Measurements from ENCODE around the gene UVRAG.
A peak's percentile ranks its signal among the peaks of the same experiment; 100 is the strongest.

The UVRAG gene

GRCh38 chr11:75856912-75857311 lies 41.9 kb downstream of the UVRAG start:
- no peak overlapping the region for H3K4me3 ChIP-seq (replicated peaks in 1 of 2; ENCODE audit: low read depth in 2 of 2, low read length in 2 of 2)
- no peak for DNase-seq (ENCODE audit: low read depth in 2 of 2)
- TF ChIP-seq, protein P1, sequence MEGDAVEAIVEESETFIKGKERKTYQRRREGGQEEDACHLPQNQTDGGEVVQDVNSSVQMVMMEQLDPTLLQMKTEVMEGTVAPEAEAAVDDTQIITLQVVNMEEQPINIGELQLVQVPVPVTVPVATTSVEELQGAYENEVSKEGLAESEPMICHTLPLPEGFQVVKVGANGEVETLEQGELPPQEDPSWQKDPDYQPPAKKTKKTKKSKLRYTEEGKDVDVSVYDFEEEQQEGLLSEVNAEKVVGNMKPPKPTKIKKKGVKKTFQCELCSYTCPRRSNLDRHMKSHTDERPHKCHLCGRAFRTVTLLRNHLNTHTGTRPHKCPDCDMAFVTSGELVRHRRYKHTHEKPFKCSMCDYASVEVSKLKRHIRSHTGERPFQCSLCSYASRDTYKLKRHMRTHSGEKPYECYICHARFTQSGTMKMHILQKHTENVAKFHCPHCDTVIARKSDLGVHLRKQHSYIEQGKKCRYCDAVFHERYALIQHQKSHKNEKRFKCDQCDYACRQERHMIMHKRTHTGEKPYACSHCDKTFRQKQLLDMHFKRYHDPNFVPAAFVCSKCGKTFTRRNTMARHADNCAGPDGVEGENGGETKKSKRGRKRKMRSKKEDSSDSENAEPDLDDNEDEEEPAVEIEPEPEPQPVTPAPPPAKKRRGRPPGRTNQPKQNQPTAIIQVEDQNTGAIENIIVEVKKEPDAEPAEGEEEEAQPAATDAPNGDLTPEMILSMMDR (IDR thresholded peaks at IDR 0.05; ENCODE audit: low read depth, low read length), result no peak

DNA sequence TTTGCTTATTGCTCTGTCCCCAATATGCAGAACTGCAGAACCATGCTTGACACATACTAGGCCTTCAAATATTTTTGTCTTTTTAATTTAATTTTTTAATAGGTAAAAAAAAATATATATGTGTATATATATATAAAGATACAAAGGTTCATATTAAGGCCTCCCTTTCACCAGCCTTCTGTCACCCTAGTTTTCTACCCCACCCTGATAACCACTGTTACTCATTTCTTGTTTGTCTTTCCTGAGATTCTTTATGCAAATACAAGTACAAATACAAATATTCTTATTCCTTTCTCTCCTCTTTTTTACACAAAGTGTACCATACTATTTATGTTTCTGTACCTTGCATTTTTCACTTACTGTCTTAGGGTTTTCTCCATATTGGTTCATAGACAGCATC lies 43.0 kb downstream of the UVRAG start:
- no peak overlapping the region for H3K4me3 ChIP-seq (replicated peaks in 1 of 2; ENCODE audit: low read depth in 2 of 2, low read length in 2 of 2)
- TF ChIP-seq, protein P1 (IDR thresholded peaks at IDR 0.05; ENCODE audit: low read depth, low read length), result no peak
- DNase-seq (ENCODE audit: low read depth in 2 of 2), result no peak

- no peak overlapping the region for H3K4me3 ChIP-seq (replicated peaks in 1 of 2; ENCODE audit: low read depth in 2 of 2, low read length in 2 of 2)
- TF ChIP-seq, protein P1 (IDR thresholded peaks at IDR 0.05; ENCODE audit: low read depth, low read length), result no peak
- peak; percentile 71 to 79 for DNase-seq (ENCODE audit: low read depth in 2 of 2)
Measured at GRCh38 chr11:75858613-75859012, 43.6 kb downstream of the UVRAG start.

- TF ChIP-seq, protein P1 (IDR thresholded peaks at IDR 0.05; ENCODE audit: low read depth, low read length), result no peak
- DNase-seq (ENCODE audit: low read depth in 2 of 2), result no peak
- H3K4me3 ChIP-seq (replicated peaks in 1 of 2; ENCODE audit: low read depth in 2 of 2, low read length in 2 of 2), result no peak overlapping the region
Measured at GRCh38 chr11:75859614-75860013, 44.6 kb downstream of the UVRAG start.

- H3K4me3 ChIP-seq (replicated peaks in 1 of 2; ENCODE audit: low read depth in 2 of 2, low read length in 2 of 2), result no peak overlapping the region
- DNase-seq (ENCODE audit: low read depth in 2 of 2), result no peak
- TF ChIP-seq, protein P1 (IDR thresholded peaks at IDR 0.05; ENCODE audit: low read depth, low read length), result no peak
Measured at GRCh38 chr11:75862437-75862836, 47.4 kb downstream of the UVRAG start.

- DNase-seq (ENCODE audit: low read depth in 2 of 2), result peak; percentile 68 to 74
- TF ChIP-seq, protein P1 (IDR thresholded peaks at IDR 0.05; ENCODE audit: low read depth, low read length), result peak; percentile 48
- H3K4me3 ChIP-seq (replicated peaks in 1 of 2; ENCODE audit: low read depth in 2 of 2, low read length in 2 of 2), result no peak overlapping the region
Measured at GRCh38 chr11:75867778-75868374, 52.9 kb downstream of the UVRAG start.

DNA sequence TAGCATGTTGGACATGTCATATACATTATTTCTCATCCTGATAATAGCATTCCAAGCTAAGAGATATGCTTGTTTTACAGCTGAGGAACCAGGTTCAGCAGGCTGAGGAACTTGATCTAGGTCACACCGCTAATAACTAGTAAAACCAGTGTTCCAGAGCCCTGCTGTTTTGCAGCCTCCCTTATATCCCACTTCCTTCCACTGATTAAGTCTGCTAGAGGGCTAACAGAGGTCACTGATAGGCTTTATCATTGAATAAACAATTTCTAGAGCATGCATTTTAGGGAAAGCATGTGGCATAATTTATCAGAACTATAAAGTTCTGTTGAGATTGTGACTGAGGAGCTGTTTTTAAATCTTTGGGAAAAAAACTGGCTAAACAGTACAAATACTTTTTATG lies 54.0 kb downstream of the UVRAG start:
- no peak overlapping the region for H3K4me3 ChIP-seq (replicated peaks in 1 of 2; ENCODE audit: low read depth in 2 of 2, low read length in 2 of 2)
- DNase-seq (ENCODE audit: low read depth in 2 of 2), result no peak
- TF ChIP-seq, protein P1 (IDR thresholded peaks at IDR 0.05; ENCODE audit: low read depth, low read length), result no peak

Data from cardiac fibroblast (primary cell).